GM23248 (cell line): ENCODE data around the gene ATP5F1E.

Experiments
- EZH2 ChIP-seq: fragments of 200-600 bp; sonication (generic); IDR thresholded peaks from 2 replicates; pipeline ENCODE4 v1.6.1; 2018; ENCODE audit warnings: antibody characterized with exemption, mild to moderate bottlenecking; ENCODE audit not compliant: insufficient read depth, poor library complexity, severe bottlenecking
- EZH2phosphoT487 ChIP-seq: fragments of 200-600 bp; sonication (generic); IDR thresholded peaks from 2 replicates; pipeline ENCODE4 v1.6.1; 2018; ENCODE audit warnings: antibody characterized with exemption, moderate library complexity, mild to moderate bottlenecking, low read depth; ENCODE audit not compliant: insufficient read depth

DNA sequence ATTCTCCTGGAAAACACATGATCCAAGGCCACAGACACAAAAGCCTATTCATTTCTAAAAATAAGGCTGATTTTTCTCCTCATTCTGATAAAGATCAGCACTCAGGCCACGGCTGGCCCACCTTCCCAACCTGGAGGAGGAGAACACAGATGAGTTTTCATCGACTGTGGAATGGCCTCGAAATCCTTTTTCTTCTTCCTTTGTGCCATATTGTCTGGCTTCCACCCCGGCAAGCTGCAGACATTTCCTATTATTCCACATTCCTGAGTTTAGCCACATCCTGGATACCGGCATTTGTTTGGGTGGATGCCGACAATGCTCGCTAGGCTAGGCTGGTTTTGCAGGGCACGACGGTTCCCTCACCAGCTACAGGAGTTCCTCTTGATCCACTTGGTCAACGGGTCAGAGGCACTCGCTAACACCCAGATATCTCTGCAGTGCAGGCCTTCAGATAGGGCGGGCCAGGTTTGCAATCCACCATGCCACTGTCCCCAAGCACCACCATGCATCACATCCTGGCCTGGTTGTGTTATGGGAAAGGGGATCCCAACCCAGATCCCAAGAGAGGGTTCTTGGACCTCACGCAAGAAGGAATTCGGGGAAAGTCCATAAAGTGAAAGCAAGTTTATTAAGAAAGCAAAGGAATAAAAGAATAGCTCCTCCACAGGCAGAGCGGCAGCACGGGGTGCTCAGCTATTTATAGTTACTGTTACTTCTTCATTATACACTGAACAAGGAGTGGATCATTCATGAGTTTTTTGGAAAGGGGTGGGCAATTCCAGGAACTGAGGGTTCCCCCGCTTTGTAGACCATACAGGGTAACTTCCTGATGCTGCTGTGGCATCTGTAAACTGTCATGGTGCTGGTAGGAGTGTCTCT lies 20.9 kb downstream of the ATP5F1E start:
- no peak for TF ChIP-seq EZH2
- TF ChIP-seq EZH2phosphoT487, result no peak
